GM21529 (cell line): ENCODE measurements around the gene LRRC8A.
"Not testable (repeated sequence)": the region's sequence is repeated elsewhere in the genome, so short reads cannot be mapped to it uniquely, and the experiment has no call there.

Source experiments
- ATAC-seq: cut with Tn5 transposase; IDR thresholded peaks from one replicate; pipeline ENCODE4 v1.9.1; 2021; ENCODE audit not compliant: unreplicated experiment

Gene LRRC8A

DNA sequence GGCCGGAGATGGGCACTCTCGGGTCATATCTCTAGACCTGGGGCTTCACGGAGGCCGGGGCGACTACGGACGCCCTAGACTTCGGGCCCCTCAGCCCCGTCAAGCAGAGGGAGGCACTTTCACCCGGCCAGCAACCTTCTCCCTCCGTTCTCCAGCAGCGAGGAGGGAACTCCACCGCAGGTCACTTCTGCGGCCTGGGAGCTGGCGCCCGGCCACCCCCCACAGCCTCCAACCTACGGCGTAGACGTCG, 65.3 kb downstream of the LRRC8A start:
- ATAC-seq = no peak

- peak; percentile 66 for ATAC-seq
These were observed 65.8 kb downstream of the LRRC8A start, which contains the start of the genes DOLK and NUP188 for GRCh38 chr9:128947527-128948301. TSS of gene DOLK (minus strand) at chr9:128947603. CDS start at chr9:128947303, 300 bp downstream. TSS of gene NUP188 (plus strand) at chr9:128947699. CDS start at chr9:128947720, 21 bp downstream.

GRCh38 chr9:128961403-128961802, 79.5 kb downstream of the LRRC8A start:
- not testable (repeated sequence) for ATAC-seq
